Mucosa of gallbladder (tissue), 1 donor: Measurements from ENCODE around the gene TSHZ2. TPM values are rescaled to one million over a fixed set of nuclear protein-coding genes. Genes with fewer than 3 reads are reported as not detected.
"Not testable (repeated sequence)": the region's sequence is repeated elsewhere in the genome, so short reads cannot be mapped to it uniquely, and the experiment has no call there.

Experiments used
- DNase-seq: peaks from one replicate; pipeline ENCODE4 v3.0.0-alpha.2; 2020; ENCODE audit warnings: low spot score
- total RNA-seq: library from RNA; stranded (reverse); gene quantifications from one replicate; pipeline ENCODE4 v1.2.1, GENCODE V29; 2021
- donor health status: DM: no; HTN: no; CAD: no.

The TSHZ2 gene
- total RNA-seq, 1 donor from 2014 or later, result 42.9 TPM

DNA sequence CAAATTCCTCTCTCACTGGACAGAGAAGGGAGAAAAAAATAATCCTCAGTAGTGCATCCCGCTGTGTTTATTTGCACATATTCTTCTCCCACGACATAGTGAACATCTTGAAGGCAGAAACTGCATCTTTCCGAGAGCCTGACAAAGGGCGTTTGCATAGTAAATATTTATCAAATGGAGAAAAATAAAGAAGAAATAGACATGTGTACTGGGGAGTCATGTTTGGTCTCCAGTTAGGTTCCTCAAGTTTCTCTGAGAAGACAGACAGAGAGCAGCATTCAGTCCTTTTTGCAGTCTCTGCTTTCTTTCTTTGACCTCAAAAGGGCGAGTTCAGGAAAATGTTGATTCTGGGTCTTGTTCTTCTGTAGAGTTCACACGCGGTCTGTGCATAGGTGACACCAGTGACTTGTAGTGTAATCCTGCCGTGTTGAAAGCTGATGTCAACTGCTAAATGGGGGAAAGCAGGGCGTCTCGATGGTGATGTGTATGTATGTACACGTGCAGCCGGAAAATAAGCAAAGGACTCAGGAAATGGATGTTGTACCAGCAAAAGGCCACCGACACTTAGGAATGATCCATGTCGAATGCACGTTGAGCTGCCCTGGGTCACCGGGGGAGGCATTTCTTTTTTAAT, 335.9 kb downstream of the TSHZ2 start:
- no peak for DNase-seq

DNA sequence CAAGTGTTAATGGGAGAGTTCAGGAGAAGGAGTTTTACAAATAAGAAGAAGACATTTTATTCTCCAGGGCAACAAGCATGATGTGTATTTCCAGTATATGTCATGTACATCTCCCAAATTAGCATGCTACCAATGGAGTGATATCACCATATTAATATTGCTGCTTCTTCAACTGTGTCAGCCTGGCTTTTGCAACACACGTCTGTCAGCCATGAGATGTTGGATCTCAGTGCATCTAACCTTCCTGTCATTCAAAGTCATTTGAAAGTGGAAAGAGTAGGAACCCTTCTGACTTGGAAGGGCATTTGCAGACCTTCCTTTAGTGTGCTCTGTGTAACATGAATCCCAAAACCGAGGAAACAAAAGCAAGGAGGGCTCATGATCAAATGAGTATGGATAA, 337.4 kb downstream of the TSHZ2 start:
- no peak for DNase-seq

DNA sequence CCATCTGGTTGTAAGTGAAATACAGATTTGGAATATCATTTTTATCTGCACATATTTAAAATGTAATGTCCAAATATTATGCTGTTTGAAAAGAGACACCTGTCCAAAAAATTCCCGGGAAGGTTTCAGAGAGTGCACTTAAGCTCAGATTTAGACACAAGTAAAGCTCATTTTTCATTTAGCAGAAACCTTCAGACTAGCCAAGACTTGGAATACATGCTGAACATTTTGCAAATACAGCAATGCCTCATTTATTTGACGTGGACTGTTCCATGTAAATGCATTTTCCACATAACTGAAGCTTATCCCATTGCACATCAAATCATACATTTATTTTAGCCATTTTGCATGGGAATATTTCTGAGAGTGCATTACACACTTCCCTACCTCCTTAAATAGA, 340.8 kb downstream of the TSHZ2 start:
- no peak for DNase-seq

DNA sequence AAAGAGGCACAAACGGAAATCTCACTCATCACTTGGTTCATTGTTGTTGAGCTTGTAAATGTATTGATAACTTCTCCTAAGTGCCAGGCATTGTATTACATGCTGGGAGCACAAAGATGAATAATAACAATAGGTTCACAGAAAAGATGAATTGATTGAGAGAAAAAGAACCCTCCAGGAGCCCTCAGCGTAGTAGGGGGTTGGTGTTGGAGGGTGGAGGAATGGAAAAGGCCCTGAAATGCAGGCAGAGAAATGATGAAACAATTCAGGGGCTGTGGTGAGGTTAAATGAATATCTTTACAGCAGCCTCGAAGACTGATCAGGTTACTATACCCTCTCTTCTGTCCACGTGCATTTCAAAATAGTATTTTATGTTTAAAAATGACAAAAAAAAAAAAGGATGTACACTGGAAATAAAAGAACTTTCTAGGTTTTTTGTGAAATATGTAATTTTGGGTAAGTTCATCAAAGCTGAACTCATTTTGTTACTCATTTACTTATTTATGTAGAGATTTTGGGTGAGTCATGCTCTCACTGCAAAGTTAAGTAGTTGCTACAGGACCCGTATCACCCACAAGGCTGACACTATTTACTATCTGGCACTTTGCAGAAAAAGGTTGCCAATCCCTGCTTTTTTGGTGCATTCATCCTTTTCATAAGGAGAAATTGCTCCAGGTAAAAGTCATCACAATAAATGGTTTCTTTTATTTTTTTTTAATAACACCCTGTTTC, 344.2 kb downstream of the TSHZ2 start:
- no peak for DNase-seq

DNA sequence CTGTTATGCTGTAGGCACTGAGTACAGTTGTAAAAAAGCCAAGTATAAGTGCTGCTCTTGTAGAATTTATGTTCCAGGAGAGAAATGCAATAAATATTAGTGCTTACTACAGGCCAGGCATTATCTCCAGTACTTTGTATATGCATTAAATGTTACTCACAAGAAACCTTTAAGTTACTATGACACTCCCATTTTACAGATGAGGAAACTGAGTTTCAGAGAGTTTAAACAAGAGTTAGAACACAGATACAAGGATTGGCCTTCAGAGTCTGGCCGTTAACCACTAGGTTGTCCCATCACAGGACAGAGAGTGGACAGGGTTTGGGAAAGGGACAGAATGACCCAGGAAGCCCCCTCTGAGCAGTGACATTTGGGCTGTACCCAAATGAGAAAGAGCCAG, 347.0 kb downstream of the TSHZ2 start:
- DNase-seq, result no peak

DNA sequence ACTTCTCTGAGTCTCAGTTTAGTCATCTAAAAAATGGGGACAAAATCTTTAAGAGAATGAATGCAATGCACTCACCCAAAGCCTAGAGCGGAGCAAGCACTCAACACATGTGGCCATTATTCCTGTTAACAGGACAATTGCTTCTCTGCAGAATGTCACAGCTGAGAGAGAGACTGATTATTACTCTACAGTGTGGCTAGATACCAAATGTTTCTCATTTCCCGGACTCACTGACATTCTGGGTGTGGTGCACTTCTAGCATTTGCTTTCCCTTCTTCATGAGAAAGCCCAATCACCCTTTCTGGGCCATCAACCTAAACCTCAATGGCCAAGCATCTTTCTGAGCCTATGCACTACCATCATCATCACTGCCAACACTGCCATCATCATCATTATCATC, 347.6 kb downstream of the TSHZ2 start:
- no peak for DNase-seq

DNA sequence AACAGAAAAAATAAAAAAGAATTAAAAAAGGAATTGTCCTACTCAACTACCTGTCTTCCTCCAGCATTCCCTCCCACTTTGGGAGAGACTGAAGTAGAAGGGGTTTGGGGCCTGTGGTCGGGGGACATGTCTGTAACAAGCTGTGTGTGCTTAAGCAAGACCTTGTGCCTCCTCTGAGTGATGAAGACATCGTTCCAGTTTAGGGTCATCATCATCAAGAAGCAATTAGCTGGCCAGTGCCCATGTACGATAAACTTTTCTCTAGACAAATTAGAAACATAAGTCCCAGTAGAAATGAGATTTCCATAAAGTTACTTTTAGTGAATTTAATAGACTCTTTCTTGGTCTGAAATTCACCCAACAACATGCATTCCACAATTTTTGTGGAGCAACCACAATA, 348.5 kb downstream of the TSHZ2 start:
- no peak for DNase-seq

DNA sequence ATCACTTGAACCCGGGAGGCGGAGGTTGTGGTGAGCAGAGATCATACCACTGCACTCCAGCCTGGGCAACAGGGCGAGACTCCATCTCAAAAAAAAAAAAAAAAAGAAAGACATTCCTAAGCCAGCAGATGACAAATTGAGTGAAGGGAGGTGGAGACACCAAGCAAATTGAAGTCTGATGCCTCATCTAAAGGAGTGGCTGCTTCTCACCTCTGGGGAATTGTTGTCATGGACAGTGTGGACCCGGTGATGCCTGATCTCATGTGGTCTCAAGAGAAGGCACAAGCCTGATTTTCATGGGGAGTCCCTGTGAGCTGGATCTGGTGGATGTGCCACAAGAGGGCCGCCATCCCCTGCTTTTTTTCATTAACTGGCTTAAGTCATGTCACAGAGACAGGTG, 349.4 kb downstream of the TSHZ2 start:
- no peak for DNase-seq

DNA sequence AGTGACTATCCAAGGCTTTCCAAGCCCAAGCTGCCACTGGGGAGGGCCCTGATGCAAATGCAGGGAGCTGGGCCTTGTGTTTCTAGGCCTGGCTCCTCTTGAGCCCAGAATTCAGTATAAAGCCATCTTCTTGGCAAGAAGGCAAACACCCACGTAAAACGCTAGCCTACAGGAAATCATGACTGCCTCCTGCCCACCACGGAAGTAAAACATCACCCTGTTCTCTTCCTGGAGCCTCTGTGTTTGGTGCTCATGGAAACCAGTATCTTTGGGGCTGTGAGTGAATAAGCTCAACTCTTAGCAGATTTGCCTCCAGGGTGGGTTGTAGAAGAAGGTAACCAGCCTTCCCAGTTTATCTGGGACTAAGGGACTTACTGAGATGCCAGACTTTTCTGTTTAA, 350.5 kb downstream of the TSHZ2 start:
- no peak for DNase-seq

DNA sequence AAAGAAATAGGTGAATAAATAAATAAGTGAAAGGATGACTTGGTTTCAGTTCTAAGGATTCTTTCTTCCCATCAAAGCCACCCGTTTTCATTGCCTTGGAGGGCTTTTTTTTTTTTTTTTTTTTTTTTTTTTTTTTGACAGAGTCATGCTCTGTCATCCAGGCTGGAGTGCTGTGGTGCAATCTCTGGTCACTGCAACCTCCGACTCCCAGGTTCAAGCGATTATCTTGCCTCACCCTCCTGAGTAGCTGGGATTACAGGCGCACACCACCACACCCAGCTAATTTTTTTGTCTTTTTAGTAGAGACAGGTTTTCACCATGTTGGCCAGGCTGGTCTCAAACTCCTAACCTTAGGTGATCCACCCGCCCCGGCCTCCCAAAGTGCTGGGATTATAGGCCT, 351.3 kb downstream of the TSHZ2 start:
- DNase-seq, result not testable (repeated sequence)

DNA sequence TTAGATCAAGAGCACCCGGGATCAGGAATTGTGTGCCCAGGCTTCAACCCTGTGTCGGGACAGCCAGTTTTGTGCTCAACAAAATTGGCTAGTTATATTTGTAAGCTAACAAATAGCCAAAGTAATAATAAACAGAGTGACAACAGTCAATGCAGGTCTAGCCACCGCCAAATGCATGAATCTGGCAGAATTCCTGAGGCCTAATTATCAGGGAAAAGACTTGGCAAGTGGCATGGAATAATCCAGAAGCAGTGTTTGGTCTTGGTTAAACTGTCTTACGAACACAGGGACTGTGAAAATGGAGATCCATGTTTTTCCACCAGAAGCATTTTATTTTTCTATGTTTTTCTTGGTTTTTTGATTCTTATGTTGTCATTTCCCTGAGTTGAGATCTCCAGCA, 352.7 kb downstream of the TSHZ2 start:
- DNase-seq, result no peak

DNA sequence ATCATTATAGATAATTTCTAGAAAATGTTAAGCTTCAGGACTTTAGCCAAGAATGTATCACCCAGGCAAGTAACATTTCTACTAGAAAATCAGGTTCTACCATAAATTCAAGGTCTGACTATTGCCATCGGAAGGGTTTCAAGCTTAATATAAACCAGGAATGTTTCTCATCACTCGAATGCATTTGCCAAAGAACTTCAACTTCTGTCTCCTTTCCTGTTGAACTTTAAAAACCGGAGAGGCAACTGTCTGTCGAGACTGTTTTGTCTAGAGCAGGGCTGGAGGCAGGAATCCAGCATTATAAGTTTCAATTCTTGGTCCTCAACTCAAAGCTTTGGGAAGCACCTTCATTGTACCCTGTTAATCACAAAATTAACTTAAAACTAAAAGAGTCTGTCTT, 356.8 kb downstream of the TSHZ2 start:
- DNase-seq, result no peak

DNA sequence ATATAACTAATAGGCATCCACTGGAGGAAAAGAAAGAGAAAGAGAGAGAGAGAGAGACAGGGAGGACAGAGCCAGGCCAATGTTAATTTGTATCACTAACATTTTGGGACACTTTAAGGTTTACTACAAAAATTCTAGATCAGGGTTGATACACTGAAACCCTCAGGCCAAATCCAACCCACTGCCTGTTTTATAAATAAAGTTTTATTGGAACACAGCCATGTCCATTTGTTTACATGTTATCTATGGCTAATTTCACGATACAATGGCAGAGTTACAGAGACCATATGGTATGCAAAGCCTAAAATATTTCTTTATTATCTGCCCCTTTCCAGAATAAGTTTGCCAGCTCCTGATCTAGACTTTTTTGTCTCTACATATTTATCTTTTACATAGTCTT, 357.6 kb downstream of the TSHZ2 start:
- no peak for DNase-seq

DNA sequence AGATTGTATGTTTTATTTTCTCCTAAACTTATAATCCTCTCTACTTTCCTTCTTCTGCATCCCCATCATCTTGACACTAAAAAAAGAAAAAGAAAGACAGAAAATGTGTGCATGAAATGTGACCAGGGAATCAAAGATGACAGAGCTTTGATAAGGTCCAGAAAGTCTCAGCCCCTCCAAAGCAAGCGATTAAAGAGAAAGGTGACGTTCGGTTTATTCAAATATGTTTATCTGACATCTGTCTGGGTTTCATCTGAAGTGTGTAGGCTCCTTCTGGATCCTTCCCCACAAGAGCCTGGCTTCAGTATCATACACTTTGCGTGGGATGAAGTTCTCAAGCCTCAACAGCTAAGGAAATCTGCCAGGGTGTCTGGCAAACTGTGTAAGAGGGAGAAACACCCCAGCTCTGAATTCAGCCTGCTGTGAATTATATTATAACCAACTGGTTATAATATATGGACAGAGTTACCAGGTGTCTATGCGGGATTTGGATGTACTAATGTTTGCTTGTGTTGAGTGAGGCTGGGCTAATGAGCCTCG, 358.5 kb downstream of the TSHZ2 start:
- DNase-seq, result no peak

DNA sequence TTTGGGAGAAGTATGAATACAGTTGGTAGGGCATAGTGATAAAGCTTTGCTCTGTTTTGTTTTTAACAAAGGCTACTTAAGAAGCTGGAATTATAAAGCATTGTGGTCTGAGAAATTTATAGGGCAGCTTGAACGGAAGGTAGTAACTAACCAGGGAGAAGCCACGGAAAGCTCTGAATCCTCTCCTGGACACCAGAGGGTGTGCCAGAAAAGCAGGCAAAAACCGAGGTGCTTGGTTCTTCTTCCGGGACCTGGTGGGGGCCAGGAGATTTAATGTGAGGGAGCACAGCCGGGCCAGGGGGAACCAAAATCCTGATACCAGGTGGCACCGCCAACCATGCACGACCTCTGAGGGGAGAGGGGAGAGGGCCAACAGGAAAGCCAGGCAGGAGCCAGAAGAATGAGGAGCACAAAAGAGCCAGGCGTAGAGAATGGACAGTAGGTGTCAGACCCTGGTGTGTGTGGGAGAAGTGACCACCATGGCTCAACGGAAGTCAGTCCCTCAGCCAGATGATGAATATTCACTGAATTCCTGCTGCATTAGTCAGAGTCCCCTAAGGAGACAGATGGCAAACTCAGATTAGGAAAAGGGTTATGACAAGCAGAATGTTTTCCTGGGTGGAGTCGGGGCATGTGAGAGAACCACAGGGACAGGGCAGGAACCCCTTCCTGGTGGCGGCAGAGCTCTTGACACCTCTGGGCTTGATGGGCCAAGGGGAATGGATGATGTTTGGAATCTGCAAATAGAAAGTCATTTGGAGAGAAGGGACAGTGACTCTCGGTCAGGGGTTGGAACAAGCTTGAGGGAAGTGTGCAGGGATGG, 359.2 kb downstream of the TSHZ2 start:
- DNase-seq, result no peak

DNA sequence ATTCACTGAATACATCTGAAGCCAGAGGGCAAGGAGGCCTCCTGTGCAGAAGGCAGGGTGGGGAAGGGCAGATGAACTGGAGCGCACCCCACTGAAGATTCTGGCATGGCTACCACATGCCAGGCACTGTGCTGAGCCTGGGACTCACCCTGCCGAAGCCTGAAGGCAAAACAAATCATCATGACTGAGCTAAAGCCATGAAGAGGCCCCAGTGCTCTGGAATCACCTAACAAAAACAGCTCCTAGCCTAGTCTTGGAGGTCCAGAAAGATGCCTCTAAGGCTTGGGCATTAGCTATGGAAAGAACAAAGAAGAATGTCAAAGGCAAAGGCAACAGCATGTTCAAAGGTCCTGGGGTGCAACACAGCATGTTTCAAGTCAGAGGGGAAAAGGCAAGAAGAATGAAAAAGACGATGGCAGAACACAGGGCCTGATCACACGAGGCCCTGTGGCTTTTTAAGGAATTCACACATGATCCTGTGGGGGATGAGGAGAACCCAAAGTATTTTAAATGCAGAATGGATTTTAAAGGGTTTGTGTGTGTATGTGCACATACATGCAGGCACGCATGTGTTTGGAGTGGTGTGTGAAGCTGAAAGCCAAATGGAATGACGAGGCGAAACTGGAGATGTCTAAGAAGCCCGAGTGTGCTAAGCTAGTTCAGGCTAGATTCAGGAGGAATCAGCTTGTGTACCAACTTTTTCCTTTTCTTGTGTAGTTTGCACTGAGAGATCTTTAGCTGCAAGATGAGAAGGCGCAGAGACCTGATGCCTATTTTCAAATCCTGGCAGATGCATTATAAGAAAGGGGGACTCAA, 360.1 kb downstream of the TSHZ2 start:
- no peak for DNase-seq

DNA sequence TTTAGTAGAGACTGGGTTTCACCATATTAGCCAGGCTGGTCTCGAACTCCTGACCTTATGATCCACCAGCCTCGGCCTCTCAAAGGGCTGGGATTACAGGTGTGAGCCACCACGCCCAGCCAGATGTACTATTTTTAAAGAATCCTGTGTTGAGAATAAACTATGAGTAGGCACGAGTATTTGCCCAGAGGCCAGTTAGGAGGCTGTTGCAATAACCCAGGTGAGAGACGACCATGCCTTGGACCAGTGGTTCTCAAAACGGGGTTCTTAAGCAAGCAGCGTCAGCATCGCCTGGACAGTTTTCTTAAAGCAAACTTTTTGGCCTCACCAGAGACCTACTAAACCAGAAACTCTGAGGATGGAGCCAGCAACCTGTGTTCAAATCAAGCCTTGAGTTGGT, 362.7 kb downstream of the TSHZ2 start:
- DNase-seq, result no peak

DNA sequence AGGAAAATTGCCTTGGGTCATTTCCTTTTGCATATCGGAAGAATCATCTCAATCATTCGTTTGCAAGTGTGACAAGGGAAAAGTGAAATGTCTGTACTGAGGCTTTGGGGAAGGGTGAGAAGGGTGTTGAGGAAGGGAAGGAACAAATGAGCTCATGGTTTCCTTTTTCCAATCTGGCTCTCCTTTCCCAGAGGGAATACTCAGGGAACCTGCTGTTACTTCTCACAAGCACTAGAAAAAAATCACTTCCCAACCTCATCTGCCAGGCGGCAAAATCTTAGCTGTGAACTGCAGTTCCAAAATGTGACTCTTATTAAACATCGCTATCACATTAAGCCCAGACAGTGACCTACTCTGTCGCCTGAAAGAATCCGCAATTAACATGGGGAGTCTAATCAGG, 363.4 kb downstream of the TSHZ2 start:
- no peak for DNase-seq

DNA sequence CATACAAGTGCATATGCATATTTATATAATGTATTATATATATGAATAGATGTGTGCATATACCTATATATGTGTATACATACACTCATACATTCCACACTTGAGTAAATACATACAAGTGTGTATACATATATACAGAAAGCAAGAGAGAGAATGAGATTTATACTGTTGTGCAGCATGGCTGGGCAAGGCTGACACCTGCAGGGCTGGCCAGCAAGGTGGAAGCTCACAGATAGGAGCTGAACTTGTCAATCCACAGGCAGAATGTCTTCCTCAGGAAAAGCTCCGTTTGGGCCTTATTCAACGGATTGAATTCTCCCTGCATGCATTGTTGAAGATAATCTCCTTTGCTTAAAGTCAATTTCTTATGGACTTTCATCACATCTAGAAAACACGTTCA, 364.7 kb downstream of the TSHZ2 start:
- DNase-seq, result no peak

DNA sequence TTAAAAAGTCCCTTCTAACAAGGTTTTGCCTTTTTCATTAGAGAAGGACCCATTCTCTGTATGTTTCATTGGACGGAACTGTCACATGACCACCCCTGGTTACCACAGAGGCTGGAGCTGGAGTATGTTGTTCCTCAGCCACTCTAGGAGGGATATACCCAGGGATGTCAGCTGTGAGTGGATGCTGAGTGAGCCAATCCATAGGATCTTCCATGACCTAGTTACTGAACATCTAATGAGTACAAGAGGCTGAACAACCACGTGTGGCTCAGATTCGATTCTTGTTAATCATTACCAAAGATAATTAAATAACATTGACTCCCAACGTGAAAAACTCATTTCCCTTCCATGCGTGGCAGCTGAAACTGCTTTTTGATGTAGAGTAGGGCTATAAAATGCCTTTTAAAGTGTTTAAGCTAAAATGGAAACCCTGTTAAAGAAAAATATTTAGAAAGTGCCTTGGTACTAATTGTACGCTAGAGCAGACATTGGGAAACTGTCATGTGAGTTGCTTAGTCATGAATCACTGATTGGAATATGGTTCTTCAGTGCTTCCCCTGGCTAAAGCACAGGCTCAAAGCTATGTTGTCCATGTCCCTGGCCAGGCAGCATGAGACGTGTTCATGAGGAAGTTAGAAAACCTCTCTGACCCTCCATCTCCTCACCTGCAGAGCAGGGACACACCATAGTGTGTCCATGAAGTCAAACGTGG, 365.4 kb downstream of the TSHZ2 start:
- DNase-seq, result no peak

DNA sequence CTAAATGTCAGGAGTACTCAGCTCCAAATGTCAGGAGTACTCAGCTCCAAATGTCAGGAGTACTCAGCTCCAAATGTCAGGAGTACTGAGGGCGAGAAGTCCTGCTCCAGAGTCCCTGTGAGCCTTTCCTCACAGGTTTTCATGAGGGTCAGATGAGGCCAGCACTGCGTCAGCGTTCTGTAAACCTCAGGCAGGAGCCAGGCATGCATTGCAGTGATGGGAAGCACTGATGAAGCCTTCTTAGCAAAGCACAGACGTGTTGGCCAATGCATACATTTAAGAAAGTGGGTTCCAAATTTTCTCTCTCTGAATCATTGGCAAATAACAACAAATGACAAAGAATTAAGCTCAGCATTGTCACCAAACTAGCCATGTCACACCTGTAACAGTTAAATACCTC, 366.6 kb downstream of the TSHZ2 start:
- DNase-seq, result no peak
